HepG2 (cell line): ENCODE results near the gene PFDN5. TPM values are rescaled to one million over a fixed set of nuclear protein-coding genes. Genes with fewer than 3 reads are reported as not detected.
A peak's percentile ranks its signal among the peaks of the same experiment; 100 is the strongest.

ENCODE experiments used
- ATAC-seq: fragments of 200-7000 bp; cut with Tn5 transposase; 3 replicates; pipeline ENCODE4 v1.9.1; 2020; ENCODE audit warnings: mild to moderate bottlenecking, moderate library complexity
- BruUV-seq: library from RNA; stranded (reverse); fragments of 400-500 nt; replicated peaks from 2 replicates; lab custom pipeline; 2021; lab: Mats Ljungman, UMichigan
- CTCF ChIA-PET: fragments of 300-600 bp; formaldehyde crosslinking; extraction: SDS; loops from one replicate; lab custom pipeline; 2021; ENCODE audit warnings: low total read pairs, inconsistent platforms, low intra/inter-chr PET ratio; lab: Yijun Ruan, JAX
- POLR2A ChIA-PET: fragments of 350-600 bp; sonication (Branson Sonifier 250); formaldehyde crosslinking; loops from one replicate; lab custom pipeline; 2020; ENCODE audit warnings: antibody characterized with exemption, inconsistent platforms; lab: Yijun Ruan, JAX
- DNase-seq: peaks from one replicate; pipeline ENCODE4 v3.0.0-alpha.2; 2015; ENCODE audit warnings: low spot score
- FAIRE-seq: peaks from 3 replicates; lab custom pipeline; 2011; peaks lifted over from hg19 to GRCh38; lab: Jason Lieb, UNC
- H2AFZ ChIP-seq: one replicate; pipeline ENCODE4 v1.6.1; 2011; ENCODE audit warnings: low read length, inconsistent platforms
- H3K27ac ChIP-seq: fragments of 300-600 bp; 3 replicates; pipeline ENCODE4 v1.8.0; 2011; ENCODE audit warnings: mixed run types, mild to moderate bottlenecking, mixed read lengths, low read length, inconsistent platforms; ENCODE audit not compliant: insufficient read depth; ENCODE audit errors: extremely low read length
- H3K27me3 ChIP-seq, 2 experiments: fragments of 200-600 bp in 1 of 2; 2 replicates in 1 of 2; 3 replicates in 1 of 2; pipeline versions ENCODE4 v1.6.0 to v1.8.0; 2011; ENCODE audit warnings: low read length in 2 of 2, mild to moderate bottlenecking in 2 of 2, moderate library complexity in 2 of 2, inconsistent platforms in 1 of 2; ENCODE audit not compliant: insufficient read depth in 2 of 2, control insufficient read depth in 1 of 2
- H3K36me3 ChIP-seq, 2 experiments: fragments of 200-600 bp in 1 of 2; replicated peaks in 1 of 2; 2 replicates in 1 of 2; 3 replicates in 1 of 2; pipeline versions ENCODE4 v1.5.1 to v1.8.0; 2011; ENCODE audit warnings: low read length in 2 of 2, inconsistent platforms in 1 of 2; ENCODE audit not compliant: insufficient read depth in 2 of 2, control insufficient read depth in 1 of 2
- H3K4me1 ChIP-seq: 2 replicates; pipeline ENCODE4 v1.5.1; 2012; ENCODE audit warnings: low read length, inconsistent platforms; ENCODE audit not compliant: insufficient read depth
- H3K4me2 ChIP-seq: 2 replicates; pipeline ENCODE4 v1.6.0; 2011; ENCODE audit warnings: low read depth, low read length, inconsistent platforms
- H3K4me3 ChIP-seq, 3 experiments: fragments of 200-600 bp in 1 of 3; sonication (generic), shearing (Covaris generic) in 1 of 3; replicated peaks in 1 of 3; 2 replicates each; pipeline ENCODE4 v1.5.1; 2011 to 2016; ENCODE audit warnings: low read length in 3 of 3, inconsistent platforms in 2 of 3, low read depth in 2 of 3, mild to moderate bottlenecking in 2 of 3, control low read depth in 1 of 3, mixed read lengths in 1 of 3; ENCODE audit not compliant: insufficient read depth in 1 of 3
- H3K79me2 ChIP-seq: one replicate; pipeline ENCODE4 v1.6.1; 2011; ENCODE audit warnings: low read length, inconsistent platforms; ENCODE audit not compliant: insufficient read depth
- H3K9ac ChIP-seq: 2 replicates; pipeline ENCODE4 v1.6.0; 2011; ENCODE audit warnings: mild to moderate bottlenecking, low read depth, low read length, inconsistent platforms; ENCODE audit not compliant: insufficient read depth
- H3K9me3 ChIP-seq: 2 replicates; pipeline ENCODE4 v1.5.1; 2012; ENCODE audit warnings: mild to moderate bottlenecking, low read length
- H4K20me1 ChIP-seq: 2 replicates; pipeline ENCODE4 v1.6.0; 2011; ENCODE audit warnings: inconsistent platforms, mild to moderate bottlenecking, low read length, moderate library complexity; ENCODE audit not compliant: insufficient read depth
- AHR ChIP-seq: IDR thresholded peaks from 2 replicates; pipeline ENCODE4 v1.6.1; 2018; ENCODE audit warnings: missing genetic modification reagents, missing compliant biosample characterization
- CEBPB ChIP-seq: IDR thresholded peaks from 2 replicates; pipeline ENCODE4 v1.6.1; 2011; ENCODE audit warnings: low read depth, low read length, improper control_type of control experiment, borderline replicate concordance
- GATAD2A ChIP-seq: IDR thresholded peaks from 2 replicates; pipeline ENCODE4 v1.6.1; 2016
- HMG20B ChIP-seq: conservative IDR thresholded peaks from 2 replicates; pipeline ENCODE4 v1.6.1; 2016; ENCODE audit warnings: missing genetic modification reagents, missing compliant biosample characterization
- IKZF1 ChIP-seq: fragments of 450-650 bp; IDR thresholded peaks from 2 replicates; pipeline ENCODE4 v1.7.1; 2016
- PPARG ChIP-seq: conservative IDR thresholded peaks from 2 replicates; pipeline ENCODE4 v1.6.1; 2016; ENCODE audit warnings: missing biosample characterization, missing genetic modification reagents
- SATB2 ChIP-seq: sonication (generic); formaldehyde crosslinking; IDR thresholded peaks from 2 replicates; pipeline ENCODE4 v1.5.0; 2020; ENCODE audit warnings: missing genetic modification reagents
- SP4 ChIP-seq: sonication (generic); formaldehyde crosslinking; IDR thresholded peaks from 2 replicates; pipeline ENCODE4 v1.8.1; 2023; ENCODE audit warnings: mild to moderate bottlenecking, missing genetic modification reagents
- SP5 ChIP-seq: IDR thresholded peaks from 2 replicates; pipeline ENCODE4 v1.6.1; 2016; ENCODE audit warnings: low read depth, borderline replicate concordance
- SRSF9 ChIP-seq: fragments of 200-400 bp; formaldehyde crosslinking; IDR thresholded peaks from 2 replicates; pipeline ENCODE4 v1.6.1; 2018; ENCODE audit warnings: borderline replicate concordance, mild to moderate bottlenecking, low read depth, low read length; ENCODE audit not compliant: insufficient read depth, poor library complexity, severe bottlenecking
- STAG1 ChIP-seq: sonication (generic); formaldehyde crosslinking; IDR thresholded peaks from 2 replicates; pipeline ENCODE4 v1.4.0; 2020; ENCODE audit warnings: missing genetic modification reagents
- TMF1 ChIP-seq: sonication (generic); formaldehyde crosslinking; IDR thresholded peaks from 2 replicates; pipeline ENCODE4 v1.8.1; 2022; ENCODE audit warnings: low read depth, missing genetic modification reagents
- ZFYVE20 ChIP-seq: sonication (generic); formaldehyde crosslinking; IDR thresholded peaks from 2 replicates; pipeline ENCODE4 v1.8.0; 2023; ENCODE audit warnings: low read depth, mild to moderate bottlenecking, moderate library complexity, missing genetic modification reagents, borderline replicate concordance
- ZNF367 ChIP-seq: sonication (generic); formaldehyde crosslinking; IDR thresholded peaks from 2 replicates; pipeline ENCODE4 v1.4.0; 2020; ENCODE audit warnings: missing genetic modification reagents, borderline replicate concordance
- ZNF383 ChIP-seq: sonication (generic); formaldehyde crosslinking; IDR thresholded peaks from 2 replicates; pipeline ENCODE4 v1.4.0; 2020; ENCODE audit warnings: missing genetic modification reagents, mild to moderate bottlenecking, borderline replicate concordance
- ZNF629 ChIP-seq: sonication (generic); formaldehyde crosslinking; conservative IDR thresholded peaks from 2 replicates; pipeline ENCODE4 v1.5.0; 2020; ENCODE audit warnings: missing genetic modification reagents
- ZNF766 ChIP-seq: sonication (generic); formaldehyde crosslinking; IDR thresholded peaks from 2 replicates; pipeline ENCODE4 v1.5.0; 2020; ENCODE audit warnings: missing genetic modification reagents, borderline replicate concordance
- WGBS: methylation state at CpG from one replicate; pipeline ENCODE4 v1.1.6; 2017; ENCODE audit warnings: low lambda C conversion rate; 5-methylcytosine and 5-hydroxymethylcytosine counted together
- in situ Hi-C: cut with HindIII; loops from 2 replicates; pipeline ENCODE4 v1.10.0; 2017; ENCODE audit warnings: low pct_unique_long_range_greater_than_20kb; ENCODE audit not compliant: extremely low pct_ligation_motif_present
- intact Hi-C: fragments of 100-400 bp; cut with micrococcal nuclease; formaldehyde crosslinking; loops from one replicate; pipeline ENCODE4 v1.10.0; 2022; ENCODE audit not compliant: unreplicated experiment
- polyA plus RNA-seq, 8 experiments: library from polyadenylated mRNA; depleted of rRNA in 3 of 8; stranded (reverse) in 7 of 8; unstranded in 1 of 8; fragments of >200 nt; fragmentation: Illumina TruSeq in 4 of 8; extraction: Trizol in 4 of 8; gene quantifications; 2 replicates each; pipeline versions ENCODE4 v1.2.1 to v1.2.3, GENCODE V29; 2011 to 2016; ENCODE audit warnings: low read depth in 4 of 8, missing spikeins in 1 of 8, mixed read lengths in 1 of 8; ENCODE audit not compliant: insufficient read depth in 1 of 8
- total RNA-seq, 5 experiments: library from RNA; depleted of rRNA; stranded (reverse); fragments of >200 nt; fragmentation: Illumina TruSeq; extraction: Trizol; gene quantifications; 2 replicates each; pipeline ENCODE4 v1.2.3, GENCODE V29; 2016; ENCODE audit warnings: low read depth in 1 of 5
- TF ChIP-seq, protein P1 (sequence below): sonication (generic); formaldehyde crosslinking; IDR thresholded peaks from 2 replicates; pipeline ENCODE4 v1.8.1; 2022; ENCODE audit warnings: low read depth, mild to moderate bottlenecking, missing genetic modification reagents

Gene PFDN5
- total and polyA plus RNA-seq, 2 of the 13 experiments (the other 11 are each of a cell fraction or from before 2014, with no cell fraction given), result 449 to 462 TPM

DNA sequence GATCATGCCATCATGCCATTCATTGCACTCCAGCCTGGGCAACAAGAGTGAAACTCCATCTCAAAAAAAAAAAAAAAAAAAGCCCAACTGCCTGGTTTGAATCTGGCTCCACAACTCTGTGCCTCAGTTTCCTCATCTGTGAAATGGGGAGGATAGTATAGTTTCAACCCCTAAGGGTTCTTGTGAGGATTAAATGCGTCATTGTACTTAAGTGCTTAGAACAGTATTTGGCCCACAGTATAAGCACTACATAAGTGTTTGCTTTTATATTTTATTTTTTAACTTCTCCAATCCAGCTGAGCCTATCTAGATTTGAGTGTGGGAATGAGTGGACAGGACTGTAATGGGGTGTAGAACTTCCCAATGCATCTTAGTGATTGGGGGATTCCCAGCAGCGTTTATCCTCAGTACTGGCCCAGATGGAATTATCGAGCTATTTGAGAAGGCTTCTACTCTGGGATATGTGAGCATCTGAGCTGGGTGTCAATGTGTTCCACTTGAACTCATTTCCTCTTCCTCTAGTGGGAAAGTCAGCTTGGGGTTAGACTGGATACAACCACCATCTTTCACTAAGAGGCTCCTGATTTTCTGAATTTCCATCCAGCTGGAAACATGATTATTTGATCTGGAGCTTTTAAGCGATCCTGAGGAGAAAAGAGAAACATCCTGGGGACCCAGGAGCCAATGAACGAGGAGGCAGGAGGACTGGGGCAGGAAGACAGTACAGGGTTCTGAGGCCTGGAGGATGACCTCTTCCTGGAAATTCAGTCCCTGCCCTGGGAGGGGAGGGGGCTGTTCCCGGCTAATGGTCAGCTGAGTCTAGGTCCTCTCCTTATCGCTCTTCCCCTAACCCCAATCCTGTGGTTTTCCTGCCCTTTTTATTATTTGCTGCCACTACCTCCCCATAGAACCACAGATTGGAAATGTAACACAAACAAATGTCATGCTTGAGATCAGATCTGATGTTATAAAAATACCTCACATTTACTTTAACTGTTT is 36.5 kb upstream of the PFDN5 start:
- WGBS, result 38% methylated on average over 7 of the region's 7 CpGs
- POLR2A ChIA-PET, result no interaction called here

DNA sequence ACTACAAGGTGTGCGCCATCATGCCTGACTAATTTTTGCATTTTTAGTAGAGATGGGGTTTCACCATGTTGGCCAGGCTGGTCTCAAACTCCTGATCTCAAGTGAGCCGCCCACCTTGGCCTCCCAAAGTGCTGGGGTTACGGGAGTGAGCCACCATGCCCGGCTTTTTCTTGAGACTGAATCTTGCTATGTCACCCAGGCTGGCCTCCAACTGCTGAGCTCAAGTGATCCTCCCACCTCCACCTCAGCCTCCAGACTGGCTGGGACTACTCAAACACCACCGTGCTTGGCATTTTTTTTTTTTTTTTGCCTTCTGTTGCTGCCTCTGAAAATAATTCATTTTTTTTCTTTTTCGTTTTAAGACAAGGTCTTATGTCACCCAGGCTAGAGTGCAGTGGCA is 35.5 kb upstream of the PFDN5 start:
- Histone ChIP-seq H3K4me3 (no peak overlapping the region), H3K79me2 (no peaks in the 10 kb centered on the region), H3K27ac (no peak overlapping the region), H3K9me3 (no peaks in the 10 kb centered on the region), H4K20me1 (no peaks in the 10 kb centered on the region), H3K4me2 (no peak overlapping the region), H2AFZ (no peak overlapping the region), H3K9ac (no peak overlapping the region), H3K4me1 (no peaks in the 10 kb centered on the region), H3K27me3 (no peaks in the 10 kb centered on the region), H3K36me3 (no peaks in the 10 kb centered on the region)
- in situ Hi-C loops (no loop called here), intact Hi-C loops (no loop called here)
- ATAC-seq, result no peak
- CTCF ChIA-PET, result no interaction called here
- DNase-seq, result no peak
- BruUV-seq, result no TSS peak
- 64% methylated on average over 6 of the region's 6 CpGs for WGBS
- POLR2A ChIA-PET, result no interaction called here
- FAIRE-seq, result no peak
- TF ChIP-seq HMG20B (CRISPR knock-in tag), result no peak
- TF ChIP-seq TMF1 (CRISPR knock-in tag), result no peak
- no peak for TF ChIP-seq ZFYVE20 (CRISPR knock-in tag)
- TF ChIP-seq, protein P1, sequence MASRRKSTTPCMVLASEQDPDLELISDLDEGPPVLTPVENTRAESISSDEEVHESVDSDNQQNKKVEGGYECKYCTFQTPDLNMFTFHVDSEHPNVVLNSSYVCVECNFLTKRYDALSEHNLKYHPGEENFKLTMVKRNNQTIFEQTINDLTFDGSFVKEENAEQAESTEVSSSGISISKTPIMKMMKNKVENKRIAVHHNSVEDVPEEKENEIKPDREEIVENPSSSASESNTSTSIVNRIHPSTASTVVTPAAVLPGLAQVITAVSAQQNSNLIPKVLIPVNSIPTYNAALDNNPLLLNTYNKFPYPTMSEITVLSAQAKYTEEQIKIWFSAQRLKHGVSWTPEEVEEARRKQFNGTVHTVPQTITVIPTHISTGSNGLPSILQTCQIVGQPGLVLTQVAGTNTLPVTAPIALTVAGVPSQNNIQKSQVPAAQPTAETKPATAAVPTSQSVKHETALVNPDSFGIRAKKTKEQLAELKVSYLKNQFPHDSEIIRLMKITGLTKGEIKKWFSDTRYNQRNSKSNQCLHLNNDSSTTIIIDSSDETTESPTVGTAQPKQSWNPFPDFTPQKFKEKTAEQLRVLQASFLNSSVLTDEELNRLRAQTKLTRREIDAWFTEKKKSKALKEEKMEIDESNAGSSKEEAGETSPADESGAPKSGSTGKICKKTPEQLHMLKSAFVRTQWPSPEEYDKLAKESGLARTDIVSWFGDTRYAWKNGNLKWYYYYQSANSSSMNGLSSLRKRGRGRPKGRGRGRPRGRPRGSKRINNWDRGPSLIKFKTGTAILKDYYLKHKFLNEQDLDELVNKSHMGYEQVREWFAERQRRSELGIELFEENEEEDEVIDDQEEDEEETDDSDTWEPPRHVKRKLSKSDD (CRISPR knock-in tag), result no peak
- TF ChIP-seq STAG1 (CRISPR knock-in tag), result no peak
- TF ChIP-seq AHR (CRISPR knock-in tag), result no peak
- TF ChIP-seq SP5 (CRISPR knock-in tag), result no peak
- TF ChIP-seq ZNF367 (CRISPR knock-in tag), result no peak
- TF ChIP-seq SATB2 (CRISPR knock-in tag), result no peak
- TF ChIP-seq SP4, result no peak
- no peak for TF ChIP-seq CEBPB
- no peak for TF ChIP-seq GATAD2A (CRISPR knock-in tag)
- no peak for TF ChIP-seq PPARG (CRISPR knock-in tag)
- no peak for TF ChIP-seq SRSF9
- no peak for TF ChIP-seq IKZF1

More for the DNA sequence above, 36.5 kb upstream of the PFDN5 start:
- intact Hi-C loops (no loop called here), in situ Hi-C loops (no loop called here)
- Histone ChIP-seq H3K4me1 (0 out of 2 replicates have a peak, but pooled peaks cover under 1% of the 10 kb centered on the region), H2AFZ (peak overlapping the region; percentile 19), H3K9me3 (no peaks in the 10 kb centered on the region), H3K79me2 (peaks cover 1% of the 10 kb centered on the region), H3K36me3 (peaks cover 0 to 3% of the 10 kb centered on the region in 2 experiments; a peak in 2 of 5 replicates), H3K4me2 (no peak overlapping the region), H3K27me3 (no peaks in the 10 kb centered on the region), H3K27ac (no peak overlapping the region), H3K9ac (no peak overlapping the region), H4K20me1 (no peaks in the 10 kb centered on the region), H3K4me3 (no peak overlapping the region)
- no TSS peak for BruUV-seq
- CTCF ChIA-PET, result no interaction called here
- TF ChIP-seq ZNF766 (CRISPR knock-in tag), result no peak
- TF ChIP-seq ZNF383 (CRISPR knock-in tag), result no peak
- 0 out of 2 replicates have a peak, but pooled peaks have one; percentile 16 for TF ChIP-seq ZNF629 (CRISPR knock-in tag)
- FAIRE-seq (no peak), DNase-seq (no peak), ATAC-seq (no peak)
